ENCODE results near the gene IFI6. TPM values are rescaled to one million over a fixed set of nuclear protein-coding genes. Genes with fewer than 3 reads are reported as not detected.

Gene IFI6
- total and polyA plus RNA-seq, 2 donors (not counting 1 experiment from before 2014, with no cell fraction given), result 11.7 to 12.0 TPM

DNA sequence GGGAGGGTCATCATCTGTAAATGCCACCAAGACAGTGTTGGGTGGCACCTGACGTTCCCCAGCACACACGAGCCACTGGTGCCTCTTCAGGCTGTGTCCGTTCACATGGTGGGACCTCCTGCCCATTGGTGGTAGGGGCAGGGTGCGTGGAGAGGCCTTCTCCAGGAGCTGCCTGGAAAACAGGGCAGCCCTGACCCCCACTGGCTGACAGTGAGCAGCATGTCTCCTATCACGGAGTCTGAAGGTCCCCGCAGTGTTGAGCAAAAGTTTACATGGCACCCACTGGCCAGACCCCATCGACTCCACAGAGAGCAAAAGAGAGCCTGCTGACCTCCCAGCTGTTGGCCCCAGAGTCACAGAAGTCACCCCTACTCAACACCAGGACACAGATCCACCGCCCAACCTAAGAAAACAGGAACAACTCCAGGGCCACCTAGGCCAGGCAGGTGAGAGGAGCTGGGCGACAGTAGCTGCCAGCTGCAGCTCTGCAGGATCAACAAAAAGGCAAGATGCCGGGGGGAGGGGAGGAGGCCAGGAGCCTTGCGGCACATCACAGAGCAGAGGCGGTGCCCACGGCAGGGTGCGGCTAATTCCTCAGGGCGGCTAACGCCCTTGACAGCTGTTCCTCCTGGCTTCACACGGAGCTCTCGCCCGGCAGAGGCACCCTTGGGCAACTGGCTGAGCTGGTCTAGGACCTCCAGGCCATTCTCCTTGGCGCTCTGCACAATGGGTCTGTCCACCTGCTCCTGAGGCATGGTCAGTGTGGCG is 14.4 kb upstream of the IFI6 start:
- Histone ChIP-seq H3K9ac (ENCODE audit: low read length) (no peak overlapping the region), H3K9me3 (ENCODE audit: control extremely low read depth in 1 of 3, control insufficient read depth in 2 of 3, insufficient read depth in 1 of 3, low read length in 2 of 3) (peaks cover 0 to 9% (median 6%) of the 10 kb centered on the region in 3 donors), H4K20me1 (ENCODE audit: control insufficient read depth, insufficient read depth, low read length, poor library complexity, severe bottlenecking) (no peaks in the 10 kb centered on the region), H3K4me1 (ENCODE audit: control insufficient read depth in 2 of 2, insufficient read depth in 2 of 2, low read length in 2 of 2) (no peaks in the 10 kb centered on the region), H3K27me3 (replicated peaks in 1 of 4; ENCODE audit: control extremely low read depth in 1 of 4, control insufficient read depth in 3 of 4, insufficient read depth in 4 of 4, low read length in 3 of 4) (no peaks in the 10 kb centered on the region), H3K4me2 (replicated peaks; ENCODE audit: low read depth, low read length, poor library complexity, severe bottlenecking) (no peak overlapping the region), H3K4me3 (ENCODE audit: control extremely low read depth in 1 of 5, extremely low read depth in 1 of 5, insufficient read depth in 1 of 5, low read depth in 2 of 5, low read length in 4 of 5) (no peak overlapping the region), H3K79me2 (ENCODE audit: control insufficient read depth, insufficient read depth, low read length) (no peaks in the 10 kb centered on the region), H3K36me3 (replicated peaks in 1 of 2; ENCODE audit: control extremely low read depth in 1 of 2, control insufficient read depth in 1 of 2, extremely low read depth in 1 of 2, insufficient read depth in 2 of 2, low read length in 1 of 2) (no peaks in the 10 kb centered on the region), H3K27ac (ENCODE audit: low read length in 2 of 2) (no peak overlapping the region), H2AFZ (ENCODE audit: insufficient read depth, low read depth, low read length, poor library complexity, severe bottlenecking) (no peak overlapping the region)
- Mint-ChIP-seq H3K9me3 (ENCODE audit: insufficient read depth) (peaks cover 7% of the 10 kb centered on the region), H3K27me3 (peaks cover 7% of the 10 kb centered on the region), H3K4me1 (peaks cover 6% of the 10 kb centered on the region), H3K4me3 (no peak overlapping the region), H3K27ac (no peak overlapping the region)
- POLR2A ChIA-PET, result interaction anchor here (0.5 kb wide), 1 partner anchor 321 kb away, joined by 8 read pairs; no protein-coding TSS in a partner anchor
- CTCF ChIA-PET, result interaction anchor here (1.0 kb wide), 1 partner anchor 15 kb away, joined by 3 read pairs; the partner anchor contains the start of gene IFI6
- TF ChIP-seq EZH2 (IDR thresholded peaks at IDR 0.05; ENCODE audit: borderline replicate concordance, insufficient read depth, low read depth, low read length, poor library complexity, severe bottlenecking), result no peak
- TF ChIP-seq, protein P1, sequence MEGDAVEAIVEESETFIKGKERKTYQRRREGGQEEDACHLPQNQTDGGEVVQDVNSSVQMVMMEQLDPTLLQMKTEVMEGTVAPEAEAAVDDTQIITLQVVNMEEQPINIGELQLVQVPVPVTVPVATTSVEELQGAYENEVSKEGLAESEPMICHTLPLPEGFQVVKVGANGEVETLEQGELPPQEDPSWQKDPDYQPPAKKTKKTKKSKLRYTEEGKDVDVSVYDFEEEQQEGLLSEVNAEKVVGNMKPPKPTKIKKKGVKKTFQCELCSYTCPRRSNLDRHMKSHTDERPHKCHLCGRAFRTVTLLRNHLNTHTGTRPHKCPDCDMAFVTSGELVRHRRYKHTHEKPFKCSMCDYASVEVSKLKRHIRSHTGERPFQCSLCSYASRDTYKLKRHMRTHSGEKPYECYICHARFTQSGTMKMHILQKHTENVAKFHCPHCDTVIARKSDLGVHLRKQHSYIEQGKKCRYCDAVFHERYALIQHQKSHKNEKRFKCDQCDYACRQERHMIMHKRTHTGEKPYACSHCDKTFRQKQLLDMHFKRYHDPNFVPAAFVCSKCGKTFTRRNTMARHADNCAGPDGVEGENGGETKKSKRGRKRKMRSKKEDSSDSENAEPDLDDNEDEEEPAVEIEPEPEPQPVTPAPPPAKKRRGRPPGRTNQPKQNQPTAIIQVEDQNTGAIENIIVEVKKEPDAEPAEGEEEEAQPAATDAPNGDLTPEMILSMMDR (IDR thresholded peaks at IDR 0.05), result no peak
- 91% methylated on average over 20 of the region's 21 CpGs for WGBS (ENCODE audit: insufficient coverage)
- no peak for ATAC-seq (ENCODE audit: low read depth)
- DNase-seq, result no peak
- intact Hi-C loops (cut with micrococcal nuclease), result no loop called here

DNA sequence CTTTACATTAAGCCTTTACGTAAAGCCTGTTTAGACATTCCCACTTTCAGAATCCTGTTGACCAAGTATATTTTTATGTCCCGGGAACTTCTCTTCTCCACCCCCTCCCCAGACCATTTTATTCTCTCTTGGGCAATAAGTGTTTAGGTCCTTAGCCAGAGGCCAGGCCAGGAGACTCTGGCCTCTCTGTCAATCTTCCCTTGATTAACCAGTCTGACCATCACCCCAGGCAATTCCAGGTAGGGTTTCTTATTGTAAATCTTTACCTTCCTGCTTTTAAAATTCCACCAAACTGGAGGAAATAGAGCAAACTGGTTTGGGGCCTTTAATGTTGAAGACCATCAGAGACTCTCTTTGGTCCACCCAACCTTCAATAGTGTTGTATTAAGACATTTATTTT is 12.2 kb upstream of the IFI6 start:
- H3K4me1 Mint-ChIP-seq, result peaks cover under 1% of the 10 kb centered on the region
- ATAC-seq (ENCODE audit: low read depth) (no peak), DNase-seq (no peak)
- no peak overlapping the region for H3K4me3 Mint-ChIP-seq
- Histone ChIP-seq H3K9ac (ENCODE audit: low read length) (no peak overlapping the region), H3K4me2 (replicated peaks; ENCODE audit: low read depth, low read length, poor library complexity, severe bottlenecking) (no peak overlapping the region), H3K79me2 (ENCODE audit: control insufficient read depth, insufficient read depth, low read length) (no peaks in the 10 kb centered on the region), H4K20me1 (ENCODE audit: control insufficient read depth, insufficient read depth, low read length, poor library complexity, severe bottlenecking) (no peaks in the 10 kb centered on the region), H3K27ac (ENCODE audit: low read length in 2 of 2) (no peak overlapping the region), H3K36me3 (replicated peaks in 1 of 2; ENCODE audit: control extremely low read depth in 1 of 2, control insufficient read depth in 1 of 2, extremely low read depth in 1 of 2, insufficient read depth in 2 of 2, low read length in 1 of 2) (no peaks in the 10 kb centered on the region), H3K4me3 (ENCODE audit: control extremely low read depth in 1 of 5, extremely low read depth in 1 of 5, insufficient read depth in 1 of 5, low read depth in 2 of 5, low read length in 4 of 5) (no peak overlapping the region), H3K27me3 (replicated peaks in 1 of 4; ENCODE audit: control extremely low read depth in 1 of 4, control insufficient read depth in 3 of 4, insufficient read depth in 4 of 4, low read length in 3 of 4) (no peaks in the 10 kb centered on the region), H3K4me1 (ENCODE audit: control insufficient read depth in 2 of 2, insufficient read depth in 2 of 2, low read length in 2 of 2) (no peaks in the 10 kb centered on the region), H3K9me3 (ENCODE audit: control extremely low read depth in 1 of 3, control insufficient read depth in 2 of 3, insufficient read depth in 1 of 3, low read length in 2 of 3) (peaks cover 0 to 25% (median 19%) of the 10 kb centered on the region in 3 donors), H2AFZ (ENCODE audit: insufficient read depth, low read depth, low read length, poor library complexity, severe bottlenecking) (no peak overlapping the region)
- intact Hi-C loops (cut with micrococcal nuclease), result no loop called here
- TF ChIP-seq, protein P1 (IDR thresholded peaks at IDR 0.05), result no peak
- TF ChIP-seq EZH2 (IDR thresholded peaks at IDR 0.05; ENCODE audit: borderline replicate concordance, insufficient read depth, low read depth, low read length, poor library complexity, severe bottlenecking), result no peak
- WGBS (ENCODE audit: insufficient coverage), result 83% methylated on average over 2 of the region's 2 CpGs
- no peak overlapping the region for H3K27ac Mint-ChIP-seq
- H3K9me3 Mint-ChIP-seq (ENCODE audit: insufficient read depth), result peaks cover 9% of the 10 kb centered on the region
- CTCF ChIA-PET, result interaction anchor here (1.3 kb wide), 1 partner anchor 10 kb away, joined by 4 read pairs; no protein-coding TSS in a partner anchor
- POLR2A ChIA-PET, result no interaction called here
- peaks cover 7% of the 10 kb centered on the region for H3K27me3 Mint-ChIP-seq

Data from B cell (primary cell).